ENCODE measurements around the gene EXOSC5. TPM values are rescaled to one million over a fixed set of nuclear protein-coding genes. Genes with fewer than 3 reads are reported as not detected.

The EXOSC5 gene
- total and polyA plus RNA-seq, 2 of the 13 experiments (the other 11 are each of a cell fraction or from before 2014, with no cell fraction given), result 24.1 to 26.5 TPM

DNA sequence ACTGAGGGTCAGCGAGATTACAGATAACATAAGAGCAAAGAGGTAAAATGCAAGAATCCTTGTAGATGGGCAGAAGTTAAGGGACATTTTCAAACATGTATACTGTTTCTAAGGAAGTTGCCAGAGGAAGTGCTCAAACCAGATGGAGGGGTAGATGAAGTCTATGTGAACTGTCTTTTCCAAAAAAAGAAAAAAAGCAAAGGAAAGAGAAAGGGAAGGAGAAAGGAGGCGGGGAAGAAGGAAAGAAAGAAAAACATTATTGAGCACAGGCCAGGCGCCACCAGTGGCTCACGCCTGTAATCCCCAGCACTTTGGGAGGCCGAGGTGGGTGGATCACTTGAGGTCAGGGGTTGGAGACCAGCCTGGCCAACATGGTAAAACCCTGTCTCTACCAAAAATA is 37.3 kb upstream of the EXOSC5 start:
- WGBS (ENCODE audit: low lambda C conversion rate), result 96% methylated on average over 5 of the region's 5 CpGs
- Histone ChIP-seq H3K36me3 (replicated peaks in 1 of 2; ENCODE audit: control insufficient read depth in 1 of 2, insufficient read depth in 2 of 2, low read length in 2 of 2) (peaks cover 11 to 26% of the 10 kb centered on the region in 2 experiments; a peak in 4 of 5 replicates), H3K9ac (ENCODE audit: insufficient read depth, low read depth, low read length) (no peak overlapping the region), H3K79me2 (ENCODE audit: insufficient read depth, low read length) (peaks cover 3% of the 10 kb centered on the region), H3K4me2 (ENCODE audit: low read depth, low read length) (no peak overlapping the region), H3K27me3 (ENCODE audit: control insufficient read depth in 1 of 2, insufficient read depth in 2 of 2, low read length in 2 of 2) (no peaks in the 10 kb centered on the region), H3K27ac (ENCODE audit: extremely low read length, insufficient read depth, low read length) (no peak overlapping the region), H4K20me1 (ENCODE audit: insufficient read depth, low read length) (no peaks in the 10 kb centered on the region), H2AFZ (ENCODE audit: low read length) (no peak overlapping the region), H3K4me3 (replicated peaks in 1 of 3; ENCODE audit: insufficient read depth in 1 of 3, low read depth in 2 of 3, low read length in 3 of 3) (no peak overlapping the region), H3K9me3 (ENCODE audit: low read length) (no peaks in the 10 kb centered on the region), H3K4me1 (ENCODE audit: insufficient read depth, low read length) (peaks cover 28% of the 10 kb centered on the region)
- in situ Hi-C loops (cut with HindIII; ENCODE audit: extremely low pct_ligation_motif_present, low pct_unique_long_range_greater_than_20kb) (no loop called here), intact Hi-C loops (cut with micrococcal nuclease; ENCODE audit: unreplicated experiment) (no loop called here)
- no peak for TF ChIP-seq ZNF687 (CRISPR knock-in tag; IDR thresholded peaks at IDR 0.05)
- no peak for TF ChIP-seq ZFYVE20 (CRISPR knock-in tag; IDR thresholded peaks at IDR 0.05; ENCODE audit: borderline replicate concordance, low read depth)
- no peak for TF ChIP-seq MEIS1 (CRISPR knock-in tag; IDR thresholded peaks at IDR 0.05; ENCODE audit: borderline replicate concordance)
- no peak for TF ChIP-seq MXI1 (IDR thresholded peaks at IDR 0.05; ENCODE audit: borderline replicate concordance, low read depth, low read length)
- TF ChIP-seq PAF1 (CRISPR knock-in tag; IDR thresholded peaks at IDR 0.05), result no peak
- no peak for TF ChIP-seq SALL1 (CRISPR knock-in tag; IDR thresholded peaks at IDR 0.05)
- TF ChIP-seq ATF2 (CRISPR knock-in tag; IDR thresholded peaks at IDR 0.05), result no peak
- TF ChIP-seq, protein P1, sequence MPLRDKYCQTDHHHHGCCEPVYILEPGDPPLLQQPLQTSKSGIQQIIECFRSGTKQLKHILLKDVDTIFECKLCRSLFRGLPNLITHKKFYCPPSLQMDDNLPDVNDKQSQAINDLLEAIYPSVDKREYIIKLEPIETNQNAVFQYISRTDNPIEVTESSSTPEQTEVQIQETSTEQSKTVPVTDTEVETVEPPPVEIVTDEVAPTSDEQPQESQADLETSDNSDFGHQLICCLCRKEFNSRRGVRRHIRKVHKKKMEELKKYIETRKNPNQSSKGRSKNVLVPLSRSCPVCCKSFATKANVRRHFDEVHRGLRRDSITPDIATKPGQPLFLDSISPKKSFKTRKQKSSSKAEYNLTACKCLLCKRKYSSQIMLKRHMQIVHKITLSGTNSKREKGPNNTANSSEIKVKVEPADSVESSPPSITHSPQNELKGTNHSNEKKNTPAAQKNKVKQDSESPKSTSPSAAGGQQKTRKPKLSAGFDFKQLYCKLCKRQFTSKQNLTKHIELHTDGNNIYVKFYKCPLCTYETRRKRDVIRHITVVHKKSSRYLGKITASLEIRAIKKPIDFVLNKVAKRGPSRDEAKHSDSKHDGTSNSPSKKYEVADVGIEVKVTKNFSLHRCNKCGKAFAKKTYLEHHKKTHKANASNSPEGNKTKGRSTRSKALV (CRISPR knock-in tag; IDR thresholded peaks at IDR 0.05), result no peak
- TF ChIP-seq NBN (conservative IDR thresholded peaks at IDR 0.05), result no peak
- TF ChIP-seq ONECUT2 (CRISPR knock-in tag; IDR thresholded peaks at IDR 0.05), result no peak
- no peak for TF ChIP-seq ZNF891 (CRISPR knock-in tag; IDR thresholded peaks at IDR 0.05)
- POLR2A ChIA-PET, result interaction anchor here (0.7 kb wide), 1 partner anchor 967 kb away, joined by 4 read pairs; no protein-coding TSS in a partner anchor
- BruUV-seq (replicated peaks), result no TSS peak
- ATAC-seq (no peak), DNase-seq (ENCODE audit: low spot score) (no peak), FAIRE-seq (no peak)
- CTCF ChIA-PET (ENCODE audit: low intra/inter-chr PET ratio, low total read pairs), result no interaction called here
